ENCODE measurements around the gene RAB5IF.

RAB5IF gene

GRCh38 chr20:36599912-36600345, 5.7 kb upstream of the RAB5IF start:
- Histone ChIP-seq H4K20me1 (ENCODE audit: insufficient read depth, low read length) (no peaks in the 10 kb centered on the region), H3K4me1 (ENCODE audit: insufficient read depth, low read length) (peaks cover 21% of the 10 kb centered on the region), H3K9me3 (ENCODE audit: insufficient read depth, low read length, severe bottlenecking) (no peaks in the 10 kb centered on the region), H3K27me3 (ENCODE audit: insufficient read depth, low read length, poor library complexity) (no peaks in the 10 kb centered on the region), H3K36me3 (ENCODE audit: insufficient read depth, low read length) (no peaks in the 10 kb centered on the region), H3K27ac (ENCODE audit: low read length) (no peak overlapping the region), H3K9ac (ENCODE audit: low read depth, low read length) (no peak overlapping the region), H3K79me2 (ENCODE audit: insufficient read depth, low read length) (no peaks in the 10 kb centered on the region), H3K4me3 (ENCODE audit: low read depth in 1 of 2, low read length in 2 of 2) (no peak overlapping the region), H2AFZ (ENCODE audit: low read depth, low read length) (no peak overlapping the region), H3K4me2 (ENCODE audit: insufficient read depth, low read length) (no peak overlapping the region)
- ATAC-seq (ENCODE audit: insufficient read depth, low read depth) (no peak), DNase-seq (no peak)
- no peak for TF ChIP-seq CTCF (IDR thresholded peaks at IDR 0.05; ENCODE audit: borderline replicate concordance, extremely low read depth, low read length, poor library complexity, severe bottlenecking)
- TF ChIP-seq EZH2 (IDR thresholded peaks at IDR 0.05; ENCODE audit: borderline replicate concordance, low read depth, low read length, severe bottlenecking), result no peak

- Histone ChIP-seq H3K36me3 (ENCODE audit: insufficient read depth, low read length) (no peaks in the 10 kb centered on the region; the same call in 1 of the 2 replicates), H4K20me1 (ENCODE audit: insufficient read depth, low read length) (peaks cover 9% of the 10 kb centered on the region), H3K9me3 (ENCODE audit: insufficient read depth, low read length, severe bottlenecking) (no peaks in the 10 kb centered on the region), H3K27ac (ENCODE audit: low read length) (no peak overlapping the region), H2AFZ (ENCODE audit: low read depth, low read length) (no peak overlapping the region), H3K4me3 (ENCODE audit: low read depth in 1 of 2, low read length in 2 of 2) (no peak overlapping the region), H3K4me1 (ENCODE audit: insufficient read depth, low read length) (peaks cover 12% of the 10 kb centered on the region), H3K79me2 (ENCODE audit: insufficient read depth, low read length) (peaks cover 10% of the 10 kb centered on the region), H3K9ac (ENCODE audit: low read depth, low read length) (no peak overlapping the region), H3K4me2 (ENCODE audit: insufficient read depth, low read length) (no peak overlapping the region), H3K27me3 (ENCODE audit: insufficient read depth, low read length, poor library complexity) (no peaks in the 10 kb centered on the region)
- DNase-seq (no peak), ATAC-seq (ENCODE audit: insufficient read depth, low read depth) (no peak)
- TF ChIP-seq EZH2 (IDR thresholded peaks at IDR 0.05; ENCODE audit: borderline replicate concordance, low read depth, low read length, severe bottlenecking) (no peak), CTCF (IDR thresholded peaks at IDR 0.05; ENCODE audit: borderline replicate concordance, extremely low read depth, low read length, poor library complexity, severe bottlenecking) (no peak)
Observed at GRCh38 chr20:36601540-36601939, 4.0 kb upstream of the RAB5IF start.

GRCh38 chr20:36604952-36605398, 604 bp upstream of the RAB5IF start:
- Histone ChIP-seq H3K4me2 (ENCODE audit: insufficient read depth, low read length) (peak overlapping the region; percentile 73), H3K27me3 (ENCODE audit: insufficient read depth, low read length, poor library complexity) (no peaks in the 10 kb centered on the region), H3K9ac (ENCODE audit: low read depth, low read length) (peak overlapping the region; percentile 85), H4K20me1 (ENCODE audit: insufficient read depth, low read length) (peaks cover 35% of the 10 kb centered on the region), H3K4me1 (ENCODE audit: insufficient read depth, low read length) (peaks cover 30% of the 10 kb centered on the region), H3K4me3 (ENCODE audit: low read depth in 1 of 2, low read length in 2 of 2) (peak overlapping the region; percentile 29 to 86; a peak in 3 of 4 replicates), H3K36me3 (ENCODE audit: insufficient read depth, low read length) (peaks cover 26% of the 10 kb centered on the region), H3K27ac (ENCODE audit: low read length) (peak overlapping the region; percentile 83), H3K79me2 (ENCODE audit: insufficient read depth, low read length) (peaks cover 39% of the 10 kb centered on the region), H3K9me3 (ENCODE audit: insufficient read depth, low read length, severe bottlenecking) (no peaks in the 10 kb centered on the region), H2AFZ (ENCODE audit: low read depth, low read length) (peak overlapping the region; percentile 93)
- DNase-seq (peak; percentile 75), ATAC-seq (ENCODE audit: insufficient read depth, low read depth) (peak; percentile 40)
- TF ChIP-seq EZH2 (IDR thresholded peaks at IDR 0.05; ENCODE audit: borderline replicate concordance, low read depth, low read length, severe bottlenecking), result no peak
- TF ChIP-seq CTCF (IDR thresholded peaks at IDR 0.05; ENCODE audit: borderline replicate concordance, extremely low read depth, low read length, poor library complexity, severe bottlenecking), result no peak
